Tibial nerve (tissue), 3 donors: ENCODE results near the gene GPATCH2.
"Not testable (repeated sequence)": the region's sequence is repeated elsewhere in the genome, so short reads cannot be mapped to it uniquely, and the experiment has no call there.

Experiments
- CTCF ChIP-seq, 5 experiments: fragments of 200-600 bp in 3 of 5; fragments of 450-650 bp in 2 of 5; sonication (generic) in 3 of 5; IDR thresholded peaks; one replicate each; pipeline ENCODE4 v1.5.1; 2016 to 2019; ENCODE audit warnings: antibody characterized with exemption in 5 of 5, mild to moderate bottlenecking in 3 of 5, moderate library complexity in 2 of 5
- POLR2A ChIP-seq, 2 donors: fragments of 450-650 bp; IDR thresholded peaks; one replicate each; pipeline ENCODE4 v1.6.1; 2017; ENCODE audit warnings: antibody characterized with exemption in 2 of 2, mild to moderate bottlenecking in 2 of 2, moderate library complexity in 2 of 2

GRCh38 chr1:217584286-217584811 lies 46.5 kb downstream of the GPATCH2 start:
- not testable (repeated sequence) for TF ChIP-seq POLR2A, CTCF (IDR thresholded peaks at IDR 0.05)
